Stimulated activated CD8-positive, alpha-beta memory T cell treated with anti-CD3 and anti-CD28 coated beads, Interleukin-12 subunit alpha, Interleukin-12 subunit beta, amount 100 ng/mL, for 1 hour (primary cell): Measurements from ENCODE around the gene SAMD14.

Experiments used
- DNase-seq: peaks from one replicate; pipeline ENCODE4 v3.0.0-alpha.2; 2020; ENCODE audit warnings: low read depth

Gene SAMD14

GRCh38 chr17:50111673-50112655 lies 18.0 kb downstream of the SAMD14 start:
- DNase-seq: no peak

GRCh38 chr17:50110591-50111349 lies 19.2 kb downstream of the SAMD14 start:
- DNase-seq: no peak

GRCh38 chr17:50109785-50110184 lies 20.2 kb downstream of the SAMD14 start:
- no peak for DNase-seq

GRCh38 chr17:50109207-50109606 lies 20.8 kb downstream of the SAMD14 start:
- no peak for DNase-seq

- DNase-seq: no peak
Measured at GRCh38 chr17:50108556-50108955, 21.4 kb downstream of the SAMD14 start.

GRCh38 chr17:50107790-50108414 lies 22.1 kb downstream of the SAMD14 start:
- no peak for DNase-seq

- no peak for DNase-seq
Measured at GRCh38 chr17:50106393-50107131, 23.4 kb downstream of the SAMD14 start.

GRCh38 chr17:50105811-50106210 lies 24.1 kb downstream of the SAMD14 start:
- DNase-seq: no peak

- DNase-seq: no peak
Measured at GRCh38 chr17:50103941-50104340, 26.0 kb downstream of the SAMD14 start.

GRCh38 chr17:50103252-50103651 lies 26.7 kb downstream of the SAMD14 start:
- no peak for DNase-seq

- DNase-seq: no peak
Measured at GRCh38 chr17:50102164-50102991, 27.6 kb downstream of the SAMD14 start.

GRCh38 chr17:50101346-50102163 lies 28.4 kb downstream of the SAMD14 start:
- DNase-seq: no peak

- no peak for DNase-seq
Measured at GRCh38 chr17:50100921-50101345, 29.0 kb downstream of the SAMD14 start.

GRCh38 chr17:50100480-50100883 lies 29.5 kb downstream of the SAMD14 start:
- no peak for DNase-seq

- DNase-seq: no peak
Measured at GRCh38 chr17:50099003-50099402, 31.0 kb downstream of the SAMD14 start.

- no peak for DNase-seq
Measured at GRCh38 chr17:50098583-50098982, 31.4 kb downstream of the SAMD14 start.

GRCh38 chr17:50097926-50098325 lies 32.0 kb downstream of the SAMD14 start:
- no peak for DNase-seq

GRCh38 chr17:50097455-50097854 lies 32.5 kb downstream of the SAMD14 start:
- no peak for DNase-seq

- DNase-seq: no peak
Measured at GRCh38 chr17:50096758-50097157, 33.2 kb downstream of the SAMD14 start.

- no peak for DNase-seq
Measured at GRCh38 chr17:50096092-50096491, 33.9 kb downstream of the SAMD14 start.
